ENCODE results near the gene NR2F6.

Gene NR2F6

DNA sequence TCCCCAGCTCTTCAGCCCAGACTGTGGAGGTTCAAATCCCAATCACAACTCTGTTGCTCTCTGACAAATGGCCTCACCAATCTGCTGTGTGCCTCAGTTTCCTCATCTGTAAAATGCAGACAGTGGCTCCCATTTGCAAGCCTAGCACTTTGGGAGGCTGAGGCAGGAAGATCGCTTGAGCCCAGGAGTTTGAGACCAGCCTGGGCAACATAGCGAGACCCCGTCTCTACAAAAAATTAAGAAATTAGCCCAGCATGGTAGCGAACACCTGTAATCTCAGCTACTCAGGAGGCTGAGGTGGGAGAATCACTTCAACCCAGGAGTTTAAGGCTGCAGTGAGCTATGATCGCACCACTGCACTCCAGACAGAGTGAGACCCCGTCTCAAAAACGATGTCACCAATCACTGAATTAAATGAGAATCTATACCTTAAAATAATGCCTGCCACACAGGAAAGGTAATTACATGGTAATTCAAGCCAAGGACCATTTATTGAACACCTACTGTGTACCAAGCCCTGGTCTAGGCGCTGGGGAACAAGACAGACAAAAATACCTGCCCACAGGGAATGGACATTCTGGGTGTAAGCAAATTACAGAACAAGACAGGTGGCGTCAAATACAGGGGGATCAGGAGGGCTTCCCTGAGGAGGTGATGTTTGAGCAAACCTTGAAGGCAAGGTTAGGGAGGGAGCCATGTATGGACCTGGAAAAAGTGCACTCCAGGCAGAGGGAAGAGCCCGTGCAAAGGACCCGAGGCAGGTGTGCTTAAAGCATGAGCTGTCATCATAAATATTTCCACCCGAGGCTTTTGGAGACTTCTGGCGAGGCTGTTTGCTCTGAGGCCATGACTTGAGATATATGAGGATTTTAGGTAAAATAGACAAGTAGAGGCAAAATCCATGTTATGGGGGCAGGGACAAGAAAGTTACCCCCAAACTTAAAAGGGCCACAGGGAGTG, 7.7 kb downstream of the NR2F6 start:
- no peaks in the 10 kb centered on the region for H3K36me3 ChIP-seq (ENCODE audit: insufficient read depth, low read length)

DNA sequence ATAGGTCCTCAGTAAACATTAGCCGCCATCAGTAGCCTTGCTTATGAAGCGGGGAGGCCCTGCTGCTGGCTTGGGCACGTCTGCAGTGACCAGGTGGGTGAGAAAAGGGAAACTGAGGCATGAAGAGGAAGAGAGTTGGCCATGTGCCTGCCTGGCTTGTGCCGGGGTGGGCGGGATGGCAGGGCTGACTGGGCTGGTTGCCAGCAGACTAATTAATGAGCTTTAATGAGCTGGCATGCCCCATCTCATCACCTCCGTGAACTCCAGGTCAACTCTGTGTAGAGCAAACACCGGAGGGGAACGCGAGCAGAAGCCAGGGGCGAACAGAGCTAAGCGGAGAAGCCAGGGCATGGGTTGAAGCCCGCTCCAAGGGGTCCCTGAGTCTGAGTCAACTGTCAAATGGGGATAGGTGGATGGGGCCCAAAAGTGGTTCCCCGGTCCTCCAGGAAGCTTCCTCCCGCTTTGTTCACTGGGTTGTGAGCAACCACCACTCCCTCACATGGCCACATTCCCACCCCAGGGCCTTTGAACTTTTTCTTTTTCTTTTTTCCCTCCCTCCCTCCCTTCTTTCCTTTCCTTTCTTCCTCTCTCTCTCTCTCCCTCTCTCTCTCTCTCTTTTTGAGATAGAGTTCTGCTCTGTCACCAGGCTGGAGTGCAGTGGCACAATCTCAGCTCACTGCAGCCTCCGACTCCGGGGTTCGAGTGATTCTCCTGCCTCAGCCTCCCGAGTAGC, 8.7 kb downstream of the NR2F6 start:
- Histone ChIP-seq H3K9ac (ENCODE audit: insufficient read length) (no peak overlapping the region), H3K4me3 (no peak overlapping the region), H3K9me3 (ENCODE audit: low read depth, low read length) (no peaks in the 10 kb centered on the region), H3K27ac (no peak overlapping the region), H3K36me3 (ENCODE audit: insufficient read depth, low read length) (peaks cover 2% of the 10 kb centered on the region; the same call in 1 of the 2 replicates)
- TF ChIP-seq EZH2 (IDR thresholded peaks at IDR 0.05), result no peak
- TF ChIP-seq FOXP2 (optimal IDR thresholded peaks at IDR 0.05; ENCODE audit: control extremely low read depth, extremely low read length, insufficient read depth), result no peak
- TF ChIP-seq POLR2AphosphoS5 (IDR thresholded peaks at IDR 0.05; ENCODE audit: borderline replicate concordance, low read depth, low read length), result no peak
- no peak for DNase-seq (ENCODE audit: low read depth, low spot score)

More for the DNA sequence above, 7.7 kb downstream of the NR2F6 start:
- TF ChIP-seq POLR2AphosphoS5 (IDR thresholded peaks at IDR 0.05; ENCODE audit: borderline replicate concordance, low read depth, low read length) (no peak), EZH2 (IDR thresholded peaks at IDR 0.05) (no peak), FOXP2 (optimal IDR thresholded peaks at IDR 0.05; ENCODE audit: control extremely low read depth, extremely low read length, insufficient read depth) (no peak)
- Histone ChIP-seq H3K9ac (ENCODE audit: insufficient read length) (no peak overlapping the region), H3K9me3 (ENCODE audit: low read depth, low read length) (no peaks in the 10 kb centered on the region), H3K27ac (no peak overlapping the region), H3K4me3 (no peak overlapping the region)
- DNase-seq (ENCODE audit: low read depth, low spot score), result no peak

DNA sequence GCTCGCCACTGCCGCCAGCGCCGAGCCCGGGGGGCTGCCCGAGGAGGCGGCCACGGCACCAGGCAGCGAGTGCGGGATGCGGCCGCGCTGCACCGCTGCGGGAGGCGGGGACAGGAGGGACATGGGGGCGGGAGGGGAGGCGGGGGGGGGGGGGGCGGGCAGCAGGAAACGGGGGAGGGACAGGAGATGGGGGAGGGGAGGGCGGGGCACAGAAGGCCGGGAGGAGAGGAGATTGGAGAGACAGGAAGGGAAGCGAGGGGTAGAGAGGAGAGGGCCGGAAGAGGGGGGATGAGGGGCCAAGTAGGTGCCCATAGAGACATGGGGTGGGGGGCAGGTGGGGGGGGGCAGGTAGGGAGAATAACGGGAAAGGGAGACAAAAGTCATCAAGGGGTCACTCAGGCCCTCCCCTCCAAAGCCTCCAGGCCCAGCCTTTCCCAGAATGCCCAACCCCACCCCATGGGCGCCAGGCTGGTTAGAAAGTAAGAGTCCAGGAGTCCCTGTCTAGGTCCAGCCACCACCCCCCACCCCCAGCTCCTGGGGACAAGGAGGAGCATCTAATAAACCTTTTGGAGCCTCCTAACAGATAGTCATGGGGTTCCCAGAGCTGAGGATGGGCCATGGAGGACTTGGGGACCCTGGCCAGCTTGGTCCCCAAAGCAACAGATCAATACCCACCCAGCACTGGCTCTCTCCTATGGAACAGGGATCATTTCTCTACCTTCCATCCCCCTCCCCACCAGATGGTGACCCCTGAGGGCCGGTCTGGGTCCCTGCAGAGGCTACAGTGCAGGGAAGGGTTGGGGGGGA, 9.5 kb downstream of the NR2F6 start:
- no peak for TF ChIP-seq FOXP2 (optimal IDR thresholded peaks at IDR 0.05; ENCODE audit: control extremely low read depth, extremely low read length, insufficient read depth)
- no peak for TF ChIP-seq EZH2 (IDR thresholded peaks at IDR 0.05)
- no peak for TF ChIP-seq POLR2AphosphoS5 (IDR thresholded peaks at IDR 0.05; ENCODE audit: borderline replicate concordance, low read depth, low read length)
- DNase-seq (ENCODE audit: low read depth, low spot score), result no peak
- H3K27ac ChIP-seq, result no peak overlapping the region
- peaks cover 5% of the 10 kb centered on the region; the same call in 1 of the 2 replicates for H3K36me3 ChIP-seq (ENCODE audit: insufficient read depth, low read length)
- H3K4me3 ChIP-seq, result peak overlapping the region; percentile 79
- H3K9ac ChIP-seq (ENCODE audit: insufficient read length), result peak overlapping the region; percentile 55
- no peaks in the 10 kb centered on the region for H3K9me3 ChIP-seq (ENCODE audit: low read depth, low read length)

DNA sequence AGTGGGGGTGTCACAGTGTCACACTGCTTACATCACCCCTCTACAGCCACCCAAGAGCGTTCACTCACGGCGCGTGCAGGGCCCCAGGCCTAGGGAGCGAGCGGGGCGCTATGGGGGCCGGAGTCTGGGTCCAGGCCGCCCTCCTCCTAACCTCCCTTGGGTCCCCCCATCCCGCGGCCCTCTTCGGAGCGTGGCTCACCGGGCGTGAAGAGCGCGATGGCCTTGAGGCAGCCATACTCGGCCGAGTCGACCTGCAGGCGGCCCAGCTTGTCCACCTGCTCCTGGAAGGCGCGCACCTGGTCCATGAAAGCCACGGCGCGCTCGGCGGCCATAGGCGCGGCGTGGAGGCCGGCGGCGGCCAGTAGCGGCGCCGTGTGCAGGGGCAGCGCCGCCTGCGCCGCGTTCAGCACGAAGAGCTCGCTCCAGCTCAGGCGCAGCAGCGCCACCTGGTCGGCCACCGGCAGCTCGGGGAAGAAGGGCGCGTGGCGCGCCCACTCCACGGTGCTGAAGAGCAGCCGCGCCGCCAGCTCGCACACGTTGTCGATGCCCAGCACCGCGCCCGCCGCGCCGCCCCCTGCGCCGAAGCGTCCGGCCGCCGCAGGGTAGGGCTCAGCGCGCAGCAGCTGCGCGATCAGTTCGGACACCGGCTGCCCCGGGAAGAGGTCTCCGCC, 10.3 kb downstream of the NR2F6 start:
- TF ChIP-seq FOXP2 (optimal IDR thresholded peaks at IDR 0.05; ENCODE audit: control extremely low read depth, extremely low read length, insufficient read depth) (no peak), EZH2 (IDR thresholded peaks at IDR 0.05) (no peak), POLR2AphosphoS5 (IDR thresholded peaks at IDR 0.05; ENCODE audit: borderline replicate concordance, low read depth, low read length) (no peak)
- Histone ChIP-seq H3K36me3 (ENCODE audit: insufficient read depth, low read length) (peaks cover 5% of the 10 kb centered on the region; the same call in 1 of the 2 replicates), H3K27ac (no peak overlapping the region), H3K4me3 (peak overlapping the region; percentile 79), H3K9me3 (ENCODE audit: low read depth, low read length) (no peaks in the 10 kb centered on the region), H3K9ac (ENCODE audit: insufficient read length) (peak overlapping the region; percentile 62)
- DNase-seq (ENCODE audit: low read depth, low spot score), result no peak

DNA sequence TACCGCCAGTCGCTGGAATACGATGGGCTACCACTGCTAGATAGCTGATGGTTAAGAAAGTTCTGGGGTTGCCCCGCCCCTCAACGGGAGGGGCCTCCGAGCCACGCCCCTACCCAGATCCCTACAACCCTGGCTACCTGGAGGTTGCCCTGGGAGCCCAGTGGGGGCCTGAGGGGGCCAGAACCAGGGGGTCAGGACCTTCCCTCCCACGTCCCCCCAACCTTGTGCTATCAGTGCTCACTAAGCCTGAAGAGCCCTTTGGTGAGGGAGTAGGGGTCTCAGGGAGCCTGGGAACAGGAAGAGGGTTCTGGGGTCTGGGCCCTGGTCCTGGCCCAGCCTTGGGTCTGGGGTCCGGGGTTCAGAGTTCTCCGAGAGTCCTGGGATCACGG, 10.8 kb downstream of the NR2F6 start:
- TF ChIP-seq FOXP2 (optimal IDR thresholded peaks at IDR 0.05; ENCODE audit: control extremely low read depth, extremely low read length, insufficient read depth) (no peak), EZH2 (IDR thresholded peaks at IDR 0.05) (no peak), POLR2AphosphoS5 (IDR thresholded peaks at IDR 0.05; ENCODE audit: borderline replicate concordance, low read depth, low read length) (no peak)
- H3K4me3 ChIP-seq, result peak overlapping the region; percentile 79
- no peak for DNase-seq (ENCODE audit: low read depth, low spot score)
- peaks cover 5% of the 10 kb centered on the region; the same call in 1 of the 2 replicates for H3K36me3 ChIP-seq (ENCODE audit: insufficient read depth, low read length)
- H3K27ac ChIP-seq, result no peak overlapping the region
- no peaks in the 10 kb centered on the region for H3K9me3 ChIP-seq (ENCODE audit: low read depth, low read length)
- H3K9ac ChIP-seq (ENCODE audit: insufficient read length), result peak overlapping the region; percentile 62

DNA sequence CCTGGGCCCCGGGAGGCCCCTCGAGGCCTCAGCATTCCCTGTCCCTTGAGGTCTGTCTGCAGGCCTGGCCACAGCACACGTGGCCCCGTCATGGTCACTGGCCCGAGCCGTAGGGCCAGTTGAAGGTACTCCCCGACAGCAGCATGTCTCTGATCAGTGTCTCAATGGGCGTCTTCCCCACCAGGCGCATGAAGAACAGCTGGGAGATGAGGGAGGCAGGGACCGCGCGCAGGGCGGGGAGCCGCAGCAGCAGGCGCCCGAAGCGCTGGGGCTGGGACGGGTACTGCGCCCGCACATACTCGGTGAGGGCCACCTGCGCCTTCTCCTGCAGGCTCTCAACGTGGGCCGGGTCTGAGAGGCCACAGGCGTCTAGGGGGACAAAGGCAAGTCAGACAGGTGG, 13.5 kb downstream of the NR2F6 start:
- H3K9me3 ChIP-seq (ENCODE audit: low read depth, low read length), result no peaks in the 10 kb centered on the region
- H3K36me3 ChIP-seq (ENCODE audit: insufficient read depth, low read length), result peaks cover 5% of the 10 kb centered on the region; the same call in 1 of the 2 replicates
- no peak for TF ChIP-seq EZH2 (IDR thresholded peaks at IDR 0.05)
- no peak for TF ChIP-seq FOXP2 (optimal IDR thresholded peaks at IDR 0.05; ENCODE audit: control extremely low read depth, extremely low read length, insufficient read depth)
- TF ChIP-seq POLR2AphosphoS5 (IDR thresholded peaks at IDR 0.05; ENCODE audit: borderline replicate concordance, low read depth, low read length), result no peak
- H3K27ac ChIP-seq, result no peak overlapping the region
- no peak overlapping the region for H3K4me3 ChIP-seq
- H3K9ac ChIP-seq (ENCODE audit: insufficient read length), result no peak overlapping the region
- DNase-seq (ENCODE audit: low read depth, low spot score), result no peak

DNA sequence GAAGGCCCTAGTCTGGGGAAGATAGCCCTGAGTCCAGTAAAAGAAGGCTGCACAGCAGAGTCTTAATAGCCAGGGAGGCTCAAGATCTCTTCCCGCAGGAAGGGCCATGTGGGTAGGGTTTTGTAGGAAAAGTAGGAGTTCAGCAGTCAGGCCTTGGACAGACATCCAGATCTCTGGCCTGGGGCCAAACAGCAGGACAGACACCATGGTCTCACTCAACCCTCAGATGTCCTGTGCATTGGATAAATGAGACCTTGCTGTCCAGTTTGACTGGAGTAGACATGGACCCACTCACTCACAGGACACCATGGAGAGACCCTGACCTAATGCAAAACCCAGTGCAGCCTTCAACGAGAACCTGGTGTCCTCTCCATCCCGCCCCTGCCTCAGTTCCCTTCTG, 15.8 kb downstream of the NR2F6 start:
- Histone ChIP-seq H3K4me3 (no peak overlapping the region), H3K27ac (no peak overlapping the region), H3K36me3 (ENCODE audit: insufficient read depth, low read length) (peaks cover 5% of the 10 kb centered on the region; the same call in 1 of the 2 replicates), H3K9me3 (ENCODE audit: low read depth, low read length) (no peaks in the 10 kb centered on the region), H3K9ac (ENCODE audit: insufficient read length) (no peak overlapping the region)
- TF ChIP-seq FOXP2 (optimal IDR thresholded peaks at IDR 0.05; ENCODE audit: control extremely low read depth, extremely low read length, insufficient read depth), result no peak
- TF ChIP-seq POLR2AphosphoS5 (IDR thresholded peaks at IDR 0.05; ENCODE audit: borderline replicate concordance, low read depth, low read length), result no peak
- TF ChIP-seq EZH2 (IDR thresholded peaks at IDR 0.05), result no peak
- DNase-seq (ENCODE audit: low read depth, low spot score), result no peak

Data from SK-N-MC (cell line).